Stomach (tissue), 9 donors: ENCODE data around the gene LRFN2. TPM values are rescaled to one million over a fixed set of nuclear protein-coding genes. Genes with fewer than 3 reads are reported as not detected.

Experiments used
- DNase-seq, 2 donors: peaks; one replicate each; pipeline versions ENCODE4 v3.0.0 to v3.0.0-alpha.2; 2013 to 2019
- H3K27ac ChIP-seq, 5 donors: fragments of 200-600 bp in 4 of 5; sonication (generic) in 4 of 5; one replicate each; pipeline ENCODE4 v1.5.1; 2013 to 2019; ENCODE audit warnings: mild to moderate bottlenecking in 1 of 5, moderate library complexity in 1 of 5
- H3K27me3 ChIP-seq, 3 donors: fragments of 200-600 bp; sonication (generic); one replicate each; pipeline ENCODE4 v1.5.1; 2017 to 2019; ENCODE audit warnings: mixed run types in 1 of 3
- H3K36me3 ChIP-seq, 4 donors: fragments of 200-600 bp; sonication (generic); 1 replicate in 3 of 4; 2 replicates in 1 of 4; pipeline ENCODE4 v1.5.1; 2016 to 2019
- H3K4me1 ChIP-seq, 4 donors: fragments of 200-600 bp; sonication (generic); one replicate each; pipeline ENCODE4 v1.5.1; 2016 to 2019
- H3K4me3 ChIP-seq, 4 donors: fragments of 200-600 bp; sonication (generic) in 3 of 4; one replicate each; pipeline ENCODE4 v1.5.1; 2016 to 2019; ENCODE audit warnings: mild to moderate bottlenecking in 1 of 4
- H3K9me3 ChIP-seq, 4 donors: fragments of 200-600 bp; sonication (generic); one replicate each; pipeline ENCODE4 v1.5.1; 2016 to 2019
- EP300 ChIP-seq: sonication (generic); formaldehyde crosslinking; IDR thresholded peaks from one replicate; pipeline ENCODE4 v1.6.1; 2017; ENCODE audit warnings: antibody characterized with exemption
- POLR2A ChIP-seq, 4 donors: fragments of 450-650 bp; IDR thresholded peaks; one replicate each; pipeline ENCODE4 v1.6.1; 2016; ENCODE audit warnings: antibody characterized with exemption in 4 of 4, control low read depth in 2 of 4, mild to moderate bottlenecking in 1 of 4, moderate library complexity in 1 of 4
- POLR2AphosphoS5 ChIP-seq, 3 donors: sonication (generic); formaldehyde crosslinking; IDR thresholded peaks; one replicate each; pipeline ENCODE4 v1.6.1; 2016; ENCODE audit warnings: antibody characterized with exemption in 3 of 3
- WGBS, 5 donors: extraction: QIAGEN DNeasy Blood & Tissue Kit in 3 of 5; methylation state at CpG; one replicate each; pipeline versions ENCODE4 v1.1.5 to v1.1.7; 2013 to 2018; 5-methylcytosine and 5-hydroxymethylcytosine counted together
- intact Hi-C: fragments of 100-400 bp; cut with DNase I; formaldehyde crosslinking; loops from one replicate; pipeline ENCODE4 v1.15.1; 2023; ENCODE audit warnings: low total_unique reads
- polyA plus RNA-seq, 3 donors: library from polyadenylated mRNA; stranded (reverse); fragments of 200-250 nt; gene quantifications; one replicate each; pipeline ENCODE4 v1.2.3, GENCODE V29; 2013
- total RNA-seq, 5 donors: library from RNA; depleted of rRNA; stranded (reverse); fragments of >200 nt; gene quantifications; one replicate each; pipeline versions ENCODE4 v1.1.0 to v1.2.3, GENCODE V29; 2014 to 2016
- TF ChIP-seq, protein P1 (sequence below), 7 experiments: fragments of 450-650 bp in 4 of 7; fragments of 200-600 bp in 3 of 7; sonication (generic) in 3 of 7; IDR thresholded peaks; one replicate each; pipeline ENCODE4 v1.5.1; 2016 to 2019; ENCODE audit warnings: antibody characterized with exemption in 7 of 7, control low read depth in 2 of 7, mild to moderate bottlenecking in 1 of 7
- donor health status: healthy with polysubstance abuse.
- donor health status: Bipolar disorder and iron deficiency.
- donor health status: healthy.

The LRFN2 gene
- total and polyA plus RNA-seq, 8 donors: 0.10 TPM; not detected in 7

DNA sequence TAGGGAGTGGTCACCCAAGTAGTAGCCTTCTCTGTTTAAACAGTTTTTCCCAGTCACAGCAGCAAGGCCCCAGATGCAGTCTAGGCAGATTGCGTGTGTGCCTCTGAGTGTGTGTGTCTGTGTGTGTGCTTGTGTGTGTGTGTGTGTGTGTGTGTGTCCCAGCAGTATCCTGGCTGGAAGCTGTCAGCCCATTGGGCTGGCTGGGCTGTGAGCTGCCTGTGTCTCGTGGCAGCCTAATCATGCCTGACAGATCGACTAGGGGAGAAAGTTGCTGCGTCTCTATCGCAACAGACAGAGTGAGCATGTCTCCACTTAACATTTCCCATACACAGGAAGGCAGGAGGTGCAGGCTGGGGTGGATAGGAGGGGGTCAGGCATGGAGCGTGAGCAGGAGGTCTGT is 42.9 kb upstream of the LRFN2 start:
- TF ChIP-seq POLR2A (IDR thresholded peaks at IDR 0.05): no peak
- TF ChIP-seq, protein P1, sequence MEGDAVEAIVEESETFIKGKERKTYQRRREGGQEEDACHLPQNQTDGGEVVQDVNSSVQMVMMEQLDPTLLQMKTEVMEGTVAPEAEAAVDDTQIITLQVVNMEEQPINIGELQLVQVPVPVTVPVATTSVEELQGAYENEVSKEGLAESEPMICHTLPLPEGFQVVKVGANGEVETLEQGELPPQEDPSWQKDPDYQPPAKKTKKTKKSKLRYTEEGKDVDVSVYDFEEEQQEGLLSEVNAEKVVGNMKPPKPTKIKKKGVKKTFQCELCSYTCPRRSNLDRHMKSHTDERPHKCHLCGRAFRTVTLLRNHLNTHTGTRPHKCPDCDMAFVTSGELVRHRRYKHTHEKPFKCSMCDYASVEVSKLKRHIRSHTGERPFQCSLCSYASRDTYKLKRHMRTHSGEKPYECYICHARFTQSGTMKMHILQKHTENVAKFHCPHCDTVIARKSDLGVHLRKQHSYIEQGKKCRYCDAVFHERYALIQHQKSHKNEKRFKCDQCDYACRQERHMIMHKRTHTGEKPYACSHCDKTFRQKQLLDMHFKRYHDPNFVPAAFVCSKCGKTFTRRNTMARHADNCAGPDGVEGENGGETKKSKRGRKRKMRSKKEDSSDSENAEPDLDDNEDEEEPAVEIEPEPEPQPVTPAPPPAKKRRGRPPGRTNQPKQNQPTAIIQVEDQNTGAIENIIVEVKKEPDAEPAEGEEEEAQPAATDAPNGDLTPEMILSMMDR (IDR thresholded peaks at IDR 0.05): no peak
- TF ChIP-seq POLR2AphosphoS5 (IDR thresholded peaks at IDR 0.05): no peak
- TF ChIP-seq EP300: no peak
- intact Hi-C loops: no loop called here
- H3K27me3 ChIP-seq: peaks cover 0 to 12% (median 0%) of the 10 kb centered on the region in 3 donors
- H3K9me3 ChIP-seq: peaks cover 0 to 8% (median 0%) of the 10 kb centered on the region in 4 donors
- 29 to 67% (median 34%) methylated on average over 6 of the region's 6 CpGs for WGBS, 5 donors
- no peaks in the 10 kb centered on the region for H3K4me1 ChIP-seq
- no peak overlapping the region for H3K4me3 ChIP-seq
- DNase-seq: peak in 1 of 2 donors; percentile 82
- no peaks in the 10 kb centered on the region for H3K36me3 ChIP-seq
- H3K27ac ChIP-seq: no peak overlapping the region

DNA sequence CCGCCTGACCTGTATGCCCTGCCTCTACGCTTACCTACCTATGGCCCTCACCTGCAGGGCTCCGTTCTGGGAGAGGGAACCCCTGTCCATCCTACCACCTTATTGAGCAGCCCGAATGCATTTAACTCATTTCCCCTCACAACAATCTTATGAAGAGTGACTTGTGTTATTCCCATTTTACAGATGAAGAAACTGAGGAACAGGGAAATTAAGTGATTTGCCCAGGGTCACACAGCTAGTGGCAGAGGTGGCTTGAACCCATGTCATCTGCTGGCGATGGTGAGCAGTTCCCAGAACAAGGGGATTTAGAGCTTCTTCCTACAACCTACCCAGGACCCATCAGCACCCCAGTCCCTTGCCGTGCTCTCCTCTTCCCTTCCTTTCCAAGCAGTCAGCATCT is 42.3 kb upstream of the LRFN2 start:
- Histone ChIP-seq H3K4me3 (no peak overlapping the region), H3K27ac (no peak overlapping the region), H3K36me3 (no peaks in the 10 kb centered on the region), H3K27me3 (peaks cover 0 to 12% (median 0%) of the 10 kb centered on the region in 3 donors), H3K4me1 (no peaks in the 10 kb centered on the region), H3K9me3 (peaks cover 0 to 8% (median 0%) of the 10 kb centered on the region in 4 donors)
- no peak for DNase-seq
- WGBS, 5 donors: 76 to 92% (median 91%) methylated on average over 6 of the region's 6 CpGs
- no peak for TF ChIP-seq POLR2AphosphoS5 (IDR thresholded peaks at IDR 0.05)
- TF ChIP-seq POLR2A (IDR thresholded peaks at IDR 0.05): no peak
- no peak for TF ChIP-seq EP300
- TF ChIP-seq, protein P1 (IDR thresholded peaks at IDR 0.05): no peak
- intact Hi-C loops: no loop called here

DNA sequence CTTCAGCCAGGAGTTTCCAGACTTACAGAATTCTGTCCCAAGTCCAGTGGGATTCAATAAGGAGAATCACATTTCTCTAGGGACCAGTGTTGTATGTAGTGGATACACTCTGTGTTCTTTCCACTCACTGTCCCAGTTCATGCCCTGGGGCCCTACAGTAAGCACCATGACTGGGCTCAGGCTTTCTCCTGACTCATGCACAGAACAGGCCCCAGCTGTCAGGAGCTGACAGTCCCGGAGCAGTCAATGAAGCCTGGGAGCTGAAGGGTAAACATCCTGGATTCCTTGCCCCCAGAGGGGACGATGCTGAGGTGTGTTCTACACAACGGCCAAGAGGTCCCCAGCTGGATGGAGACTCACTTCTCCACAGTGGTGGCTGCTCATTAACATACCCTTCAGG is 40.2 kb upstream of the LRFN2 start:
- no peak for DNase-seq
- no peaks in the 10 kb centered on the region for H3K36me3 ChIP-seq
- WGBS, 5 donors: 26 to 63% (median 35%) methylated on average over 3 of the region's 3 CpGs
- H3K4me1 ChIP-seq: no peaks in the 10 kb centered on the region
- H3K27ac ChIP-seq: no peak overlapping the region
- peaks cover 0 to 8% (median 0%) of the 10 kb centered on the region in 4 donors for H3K9me3 ChIP-seq
- intact Hi-C loops: no loop called here
- no peak overlapping the region for H3K4me3 ChIP-seq
- peaks cover 0 to 12% (median 0%) of the 10 kb centered on the region in 3 donors for H3K27me3 ChIP-seq
- TF ChIP-seq EP300 (no peak), POLR2A (IDR thresholded peaks at IDR 0.05) (no peak), POLR2AphosphoS5 (IDR thresholded peaks at IDR 0.05) (no peak)
- TF ChIP-seq, protein P1 (IDR thresholded peaks at IDR 0.05): no peak

DNA sequence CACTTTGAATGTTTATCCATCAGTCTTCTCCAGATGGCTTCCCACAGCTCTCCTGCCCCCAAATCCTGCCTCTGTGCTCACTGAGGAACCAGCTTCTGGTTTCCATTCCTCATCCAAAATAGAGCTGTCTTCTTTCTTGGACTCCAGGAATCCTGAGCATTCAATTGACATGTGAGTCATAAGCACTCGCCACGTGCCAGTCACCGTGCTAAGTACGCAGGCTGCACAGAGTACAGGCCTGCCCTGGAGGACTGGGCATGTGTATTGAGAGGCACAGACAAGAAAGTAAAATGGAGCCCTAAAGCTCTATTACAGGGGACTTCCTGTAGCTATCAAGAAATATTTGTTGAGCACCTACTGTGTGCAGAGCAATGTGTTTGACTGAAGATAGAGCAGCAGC is 39.7 kb upstream of the LRFN2 start:
- H3K4me1 ChIP-seq: no peaks in the 10 kb centered on the region
- no peaks in the 10 kb centered on the region for H3K36me3 ChIP-seq
- H3K9me3 ChIP-seq: peaks cover 0 to 8% (median 0%) of the 10 kb centered on the region in 4 donors
- intact Hi-C loops: no loop called here
- peaks cover 0 to 12% (median 0%) of the 10 kb centered on the region in 3 donors for H3K27me3 ChIP-seq
- TF ChIP-seq, protein P1 (IDR thresholded peaks at IDR 0.05): no peak
- TF ChIP-seq POLR2AphosphoS5 (IDR thresholded peaks at IDR 0.05) (no peak), EP300 (no peak), POLR2A (IDR thresholded peaks at IDR 0.05) (no peak)
- DNase-seq: no peak
- H3K4me3 ChIP-seq: no peak overlapping the region
- H3K27ac ChIP-seq: no peak overlapping the region
- WGBS, 5 donors: 67 to 100% (median 83%) methylated on average over 4 of the region's 4 CpGs
